Astrocyte of the spinal cord (primary cell): ENCODE results near the gene GRM4.

Source experiments
- DNase-seq: peaks from one replicate; pipeline ENCODE4 v3.0.0; 2011; ENCODE audit warnings: low read depth, low spot score
- H3K4me3 ChIP-seq: 2 replicates; pipeline ENCODE4 v1.5.1; 2011; ENCODE audit warnings: low read depth, mild to moderate bottlenecking, low read length, moderate library complexity
- CTCF ChIP-seq: IDR thresholded peaks from 2 replicates; pipeline ENCODE4 v1.5.1; 2012; ENCODE audit warnings: low read depth, mild to moderate bottlenecking, low read length, inconsistent platforms
- in situ Hi-C: cut with HindIII; loops from 2 replicates; pipeline ENCODE4 v1.10.0; 2017; ENCODE audit warnings: low sequenced_read_pairs

Gene GRM4

GRCh38 chr6:34056305-34057108 lies 89.4 kb downstream of the GRM4 start:
- TF ChIP-seq CTCF: no peak
- H3K4me3 ChIP-seq: no peak overlapping the region
- in situ Hi-C loops: no loop called here
- peak; percentile 41 for DNase-seq

- in situ Hi-C loops: no loop called here
- peak; percentile 50 for DNase-seq
- no peak overlapping the region for H3K4me3 ChIP-seq
- TF ChIP-seq CTCF: peak; percentile 93
Observed at GRCh38 chr6:34055223-34055933, 90.5 kb downstream of the GRM4 start.

GRCh38 chr6:34053721-34054120 lies 92.2 kb downstream of the GRM4 start:
- TF ChIP-seq CTCF: no peak
- DNase-seq: no peak
- no peak overlapping the region for H3K4me3 ChIP-seq
- in situ Hi-C loops: no loop called here

- in situ Hi-C loops: no loop called here
Observed at GRCh38 chr6:34052918-34053608, 92.8 kb downstream of the GRM4 start.

GRCh38 chr6:34052071-34052825 lies 93.6 kb downstream of the GRM4 start:
- no peak for TF ChIP-seq CTCF
- no peak overlapping the region for H3K4me3 ChIP-seq

More at GRCh38 chr6:34052918-34053608, 92.8 kb downstream of the GRM4 start:
- H3K4me3 ChIP-seq: no peak overlapping the region
- TF ChIP-seq CTCF: no peak
- DNase-seq: no peak

More at GRCh38 chr6:34052071-34052825, 93.6 kb downstream of the GRM4 start:
- DNase-seq: no peak
- in situ Hi-C loops: no loop called here
